Lower lobe of right lung (tissue), 2 donors: Measurements from ENCODE around the gene C1GALT1. TPM values are rescaled to one million over a fixed set of nuclear protein-coding genes. Genes with fewer than 3 reads are reported as not detected.
"Not testable (repeated sequence)": the region's sequence is repeated elsewhere in the genome, so short reads cannot be mapped to it uniquely, and the experiment has no call there.

ENCODE experiments used
- ATAC-seq, 2 donors: fragments of 200-7000 bp; cut with Tn5 transposase; one replicate each; pipeline ENCODE4 v1.9.1; 2020 to 2022; ENCODE audit warnings: mild to moderate bottlenecking in 2 of 2, moderate library complexity in 2 of 2
- DNase-seq: peaks from one replicate; pipeline ENCODE4 v3.0.0-alpha.2; 2020
- H3K27ac ChIP-seq: fragments of 200-600 bp; one replicate; pipeline ENCODE4 v1.8.0; 2022
- H3K27me3 ChIP-seq: fragments of 200-600 bp; one replicate; pipeline ENCODE4 v1.8.0; 2022; ENCODE audit warnings: low read depth
- H3K36me3 ChIP-seq: fragments of 200-600 bp; one replicate; pipeline ENCODE4 v1.8.0; 2022; ENCODE audit warnings: mild to moderate bottlenecking
- H3K4me1 ChIP-seq: fragments of 200-600 bp; one replicate; pipeline ENCODE4 v1.8.0; 2022
- H3K4me3 ChIP-seq: fragments of 200-600 bp; one replicate; pipeline ENCODE4 v1.8.0; 2022; ENCODE audit warnings: mild to moderate bottlenecking
- H3K9me3 ChIP-seq: fragments of 200-600 bp; one replicate; pipeline ENCODE4 v1.8.0; 2022
- intact Hi-C: fragments of 100-400 bp; cut with DNase I; formaldehyde crosslinking; loops from one replicate; pipeline ENCODE4 v1.11.0; 2022
- total RNA-seq: library from RNA; stranded (reverse); fragmentation: NEBNext Ultra II Directional; extraction: Animal tissue kit (Norgen Biotek cat#: 25700); gene quantifications from one replicate; pipeline ENCODE4 v1.2.1, GENCODE V29; 2021
- TF ChIP-seq, protein P1 (sequence below): fragments of 200-600 bp; IDR thresholded peaks from one replicate; pipeline ENCODE4 v1.8.0; 2022; ENCODE audit warnings: antibody characterized with exemption, mild to moderate bottlenecking
- donor health status: DM: no; HTN: yes; CAD: no; lungs with severe emphysema.

Gene C1GALT1
- total RNA-seq, 1 donor from 2014 or later = 39.0 TPM

GRCh38 chr7:7138897-7139296 lies 43.4 kb upstream of the C1GALT1 start:
- peak; percentile 75 to 77 for ATAC-seq
- intact Hi-C loops = no loop called here

GRCh38 chr7:7143404-7143803 lies 38.9 kb upstream of the C1GALT1 start:
- H3K27me3 ChIP-seq, ATAC-seq, H3K36me3 ChIP-seq, H3K27ac ChIP-seq, H3K9me3 ChIP-seq, DNase-seq, intact Hi-C loops, H3K4me1 ChIP-seq, H3K4me3 ChIP-seq: not testable (repeated sequence)

More at GRCh38 chr7:7138897-7139296, 43.4 kb upstream of the C1GALT1 start:
- Histone ChIP-seq H3K4me1 (peaks cover 11% of the 10 kb centered on the region), H3K27me3 (no peaks in the 10 kb centered on the region), H3K36me3 (no peaks in the 10 kb centered on the region), H3K4me3 (no peak overlapping the region), H3K9me3 (no peaks in the 10 kb centered on the region), H3K27ac (no peak overlapping the region)
- no peak for DNase-seq
- TF ChIP-seq, protein P1, sequence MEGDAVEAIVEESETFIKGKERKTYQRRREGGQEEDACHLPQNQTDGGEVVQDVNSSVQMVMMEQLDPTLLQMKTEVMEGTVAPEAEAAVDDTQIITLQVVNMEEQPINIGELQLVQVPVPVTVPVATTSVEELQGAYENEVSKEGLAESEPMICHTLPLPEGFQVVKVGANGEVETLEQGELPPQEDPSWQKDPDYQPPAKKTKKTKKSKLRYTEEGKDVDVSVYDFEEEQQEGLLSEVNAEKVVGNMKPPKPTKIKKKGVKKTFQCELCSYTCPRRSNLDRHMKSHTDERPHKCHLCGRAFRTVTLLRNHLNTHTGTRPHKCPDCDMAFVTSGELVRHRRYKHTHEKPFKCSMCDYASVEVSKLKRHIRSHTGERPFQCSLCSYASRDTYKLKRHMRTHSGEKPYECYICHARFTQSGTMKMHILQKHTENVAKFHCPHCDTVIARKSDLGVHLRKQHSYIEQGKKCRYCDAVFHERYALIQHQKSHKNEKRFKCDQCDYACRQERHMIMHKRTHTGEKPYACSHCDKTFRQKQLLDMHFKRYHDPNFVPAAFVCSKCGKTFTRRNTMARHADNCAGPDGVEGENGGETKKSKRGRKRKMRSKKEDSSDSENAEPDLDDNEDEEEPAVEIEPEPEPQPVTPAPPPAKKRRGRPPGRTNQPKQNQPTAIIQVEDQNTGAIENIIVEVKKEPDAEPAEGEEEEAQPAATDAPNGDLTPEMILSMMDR = no peak

GRCh38 chr7:7145151-7145550 lies 37.2 kb upstream of the C1GALT1 start:
- intact Hi-C loops, H3K4me1 ChIP-seq, H3K9me3 ChIP-seq, DNase-seq, ATAC-seq, H3K4me3 ChIP-seq, H3K27ac ChIP-seq, H3K27me3 ChIP-seq, H3K36me3 ChIP-seq: not testable (repeated sequence)

- DNase-seq = no peak
- no peaks in the 10 kb centered on the region for H3K27me3 ChIP-seq
- TF ChIP-seq, protein P1 = no peak
- intact Hi-C loops = no loop called here
- no peaks in the 10 kb centered on the region for H3K9me3 ChIP-seq
- H3K4me3 ChIP-seq = no peak overlapping the region
- no peaks in the 10 kb centered on the region for H3K36me3 ChIP-seq
- H3K27ac ChIP-seq = no peak overlapping the region
- H3K4me1 ChIP-seq = no peaks in the 10 kb centered on the region
- no peak for ATAC-seq
Measured at GRCh38 chr7:7146837-7147236, 35.5 kb upstream of the C1GALT1 start.

DNA sequence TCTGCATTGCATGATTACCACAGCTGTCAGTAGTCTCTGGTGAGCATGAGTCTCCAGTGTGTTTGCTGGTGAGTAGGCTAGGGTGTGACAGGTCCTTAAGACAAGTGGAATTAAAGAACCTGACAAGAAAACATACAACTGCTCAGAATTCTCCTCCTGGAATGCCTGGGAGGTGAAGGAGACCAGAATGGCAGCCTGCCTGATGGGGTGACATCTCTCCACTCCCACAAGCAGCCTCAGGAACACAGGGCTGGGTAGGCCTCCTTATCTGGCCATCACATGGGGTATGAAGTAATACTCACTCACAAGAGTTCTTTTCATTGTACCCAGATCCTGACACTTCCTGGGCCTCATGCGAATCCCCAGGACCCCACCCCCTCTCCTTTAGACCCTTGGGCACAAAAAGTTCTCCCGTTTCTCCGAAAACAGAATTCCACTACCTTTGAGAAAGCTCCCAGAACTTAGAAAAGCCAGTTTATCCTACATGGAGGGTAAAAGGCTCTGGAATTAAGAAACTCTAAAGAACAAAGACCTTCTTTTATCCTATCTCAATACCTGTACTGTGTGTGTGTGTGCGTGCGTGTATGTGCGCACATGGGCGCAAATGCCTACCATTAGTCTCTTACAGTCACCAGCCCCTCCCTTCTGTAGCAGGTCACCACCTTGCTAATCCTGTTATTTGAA lies 33.4 kb upstream of the C1GALT1 start:
- intact Hi-C loops = no loop called here
- no peaks in the 10 kb centered on the region for H3K9me3 ChIP-seq
- no peak overlapping the region for H3K4me3 ChIP-seq
- DNase-seq (peak; percentile 75), ATAC-seq (peak; percentile 96 to 97)
- no peaks in the 10 kb centered on the region for H3K4me1 ChIP-seq
- H3K36me3 ChIP-seq = no peaks in the 10 kb centered on the region
- H3K27ac ChIP-seq = no peak overlapping the region
- H3K27me3 ChIP-seq = no peaks in the 10 kb centered on the region
- TF ChIP-seq, protein P1 = no peak

GRCh38 chr7:7151285-7151684 lies 31.1 kb upstream of the C1GALT1 start:
- no peak for ATAC-seq
- no peak overlapping the region for H3K4me3 ChIP-seq
- no peaks in the 10 kb centered on the region for H3K9me3 ChIP-seq
- no peaks in the 10 kb centered on the region for H3K36me3 ChIP-seq
- no peaks in the 10 kb centered on the region for H3K27me3 ChIP-seq
- intact Hi-C loops = no loop called here
- TF ChIP-seq, protein P1 = no peak
- no peak for DNase-seq
- no peak overlapping the region for H3K27ac ChIP-seq
- no peaks in the 10 kb centered on the region for H3K4me1 ChIP-seq
